GM19238 (cell line): ENCODE results near the gene COQ6.
"Not testable (repeated sequence)": the region's sequence is repeated elsewhere in the genome, so short reads cannot be mapped to it uniquely, and the experiment has no call there.

Experiments used
- DNase-seq: peaks from one replicate; pipeline ENCODE4 v3.0.0; 2011; ENCODE audit warnings: low spot score; ENCODE audit not compliant: insufficient read length

The COQ6 gene

GRCh38 chr14:73977896-73978295 is 27.8 kb downstream of the COQ6 start:
- no peak for DNase-seq

- no peak for DNase-seq
These were observed 38.0 kb downstream of the COQ6 start for GRCh38 chr14:73988065-73988464.

GRCh38 chr14:73988656-73989055 is 38.6 kb downstream of the COQ6 start:
- not testable (repeated sequence) for DNase-seq

GRCh38 chr14:73991092-73991491 is 41.0 kb downstream of the COQ6 start:
- DNase-seq = no peak

- DNase-seq = not testable (repeated sequence)
These were observed 44.8 kb downstream of the COQ6 start for GRCh38 chr14:73994926-73995325.

- DNase-seq = no peak
These were observed 45.9 kb downstream of the COQ6 start for GRCh38 chr14:73995977-73996378.

- DNase-seq = no peak
These were observed 46.6 kb downstream of the COQ6 start for GRCh38 chr14:73996731-73997107.

- no peak for DNase-seq
These were observed 47.2 kb downstream of the COQ6 start for GRCh38 chr14:73997108-73997943.

- DNase-seq = no peak
These were observed 47.9 kb downstream of the COQ6 start for GRCh38 chr14:73997944-73998447.

- DNase-seq = no peak
These were observed 48.6 kb downstream of the COQ6 start for GRCh38 chr14:73998726-73999125.

- not testable (repeated sequence) for DNase-seq
These were observed 55.6 kb downstream of the COQ6 start for GRCh38 chr14:74005664-74006063.

- DNase-seq = no peak
These were observed 58.9 kb downstream of the COQ6 start for GRCh38 chr14:74008843-74009499.
